ENCODE results near the gene DLG2. TPM values are rescaled to one million over a fixed set of nuclear protein-coding genes. Genes with fewer than 3 reads are reported as not detected.

The DLG2 gene
- total RNA-seq, 1 donor from 2014 or later = 2.1 TPM

DNA sequence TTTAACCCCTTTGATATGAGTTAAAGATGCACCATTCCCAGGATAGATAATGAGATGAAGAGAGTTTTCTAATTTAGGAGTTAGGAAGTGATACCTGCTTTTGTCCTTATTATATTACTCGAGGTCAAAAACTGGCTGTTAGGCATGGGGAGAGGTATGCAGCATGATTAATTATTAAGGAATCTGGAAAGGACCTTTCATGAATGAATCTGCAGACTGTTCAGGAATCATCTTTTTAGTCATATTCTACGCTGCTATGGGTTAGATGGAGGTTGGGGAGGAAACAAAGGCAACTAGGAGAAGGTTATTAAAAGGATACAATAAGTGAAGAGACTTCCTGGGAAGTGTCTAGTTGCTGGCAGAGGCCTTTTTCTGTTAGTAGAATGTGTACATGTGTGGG lies 1848.5 kb downstream of the DLG2 start:
- H3K4me3 Mint-ChIP-seq = no peak overlapping the region
- H3K36me3 Mint-ChIP-seq (ENCODE audit: low read depth) = no peaks in the 10 kb centered on the region
- H3K4me1 Mint-ChIP-seq = no peaks in the 10 kb centered on the region
- no peak overlapping the region for H3K27ac Mint-ChIP-seq (ENCODE audit: unreplicated experiment)
- DNase-seq (ENCODE audit: low read depth, low spot score) = no peak
- H3K9me3 Mint-ChIP-seq = no peaks in the 10 kb centered on the region
- TF ChIP-seq, protein P1, sequence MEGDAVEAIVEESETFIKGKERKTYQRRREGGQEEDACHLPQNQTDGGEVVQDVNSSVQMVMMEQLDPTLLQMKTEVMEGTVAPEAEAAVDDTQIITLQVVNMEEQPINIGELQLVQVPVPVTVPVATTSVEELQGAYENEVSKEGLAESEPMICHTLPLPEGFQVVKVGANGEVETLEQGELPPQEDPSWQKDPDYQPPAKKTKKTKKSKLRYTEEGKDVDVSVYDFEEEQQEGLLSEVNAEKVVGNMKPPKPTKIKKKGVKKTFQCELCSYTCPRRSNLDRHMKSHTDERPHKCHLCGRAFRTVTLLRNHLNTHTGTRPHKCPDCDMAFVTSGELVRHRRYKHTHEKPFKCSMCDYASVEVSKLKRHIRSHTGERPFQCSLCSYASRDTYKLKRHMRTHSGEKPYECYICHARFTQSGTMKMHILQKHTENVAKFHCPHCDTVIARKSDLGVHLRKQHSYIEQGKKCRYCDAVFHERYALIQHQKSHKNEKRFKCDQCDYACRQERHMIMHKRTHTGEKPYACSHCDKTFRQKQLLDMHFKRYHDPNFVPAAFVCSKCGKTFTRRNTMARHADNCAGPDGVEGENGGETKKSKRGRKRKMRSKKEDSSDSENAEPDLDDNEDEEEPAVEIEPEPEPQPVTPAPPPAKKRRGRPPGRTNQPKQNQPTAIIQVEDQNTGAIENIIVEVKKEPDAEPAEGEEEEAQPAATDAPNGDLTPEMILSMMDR (conservative IDR thresholded peaks at IDR 0.05) = no peak
- H3K27me3 Mint-ChIP-seq (ENCODE audit: low read depth) = no peaks in the 10 kb centered on the region

GRCh38 chr11:83773950-83774880 lies 1852.9 kb downstream of the DLG2 start:
- H3K27ac Mint-ChIP-seq (ENCODE audit: unreplicated experiment) = no peak overlapping the region
- H3K27me3 Mint-ChIP-seq (ENCODE audit: low read depth) = no peaks in the 10 kb centered on the region
- H3K9me3 Mint-ChIP-seq = no peaks in the 10 kb centered on the region
- H3K36me3 Mint-ChIP-seq (ENCODE audit: low read depth) = no peaks in the 10 kb centered on the region
- TF ChIP-seq, protein P1 (conservative IDR thresholded peaks at IDR 0.05) = no peak
- no peak for DNase-seq (ENCODE audit: low read depth, low spot score)
- no peak overlapping the region for H3K4me3 Mint-ChIP-seq
- no peaks in the 10 kb centered on the region for H3K4me1 Mint-ChIP-seq

DNA sequence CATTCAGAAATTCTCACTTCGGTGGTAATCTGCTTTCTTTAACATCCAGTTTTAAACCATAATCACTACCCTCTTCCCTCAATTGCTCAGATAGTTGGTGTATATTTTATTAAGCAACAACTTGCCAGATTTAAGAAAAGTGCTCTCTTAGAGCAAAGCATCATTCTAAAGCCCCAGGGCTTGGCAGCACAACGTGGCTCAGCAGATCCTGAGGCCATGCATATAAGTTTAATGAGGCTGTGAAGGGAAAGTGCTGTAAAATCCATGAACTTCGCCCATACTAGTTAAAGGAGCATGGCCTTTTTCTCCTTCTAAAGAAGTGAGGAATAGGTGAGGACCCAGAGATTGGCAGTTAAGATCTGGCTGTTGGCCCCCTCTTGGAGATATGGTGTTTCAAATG lies 1858.7 kb downstream of the DLG2 start:
- H3K4me1 Mint-ChIP-seq = no peaks in the 10 kb centered on the region
- H3K27me3 Mint-ChIP-seq (ENCODE audit: low read depth) = no peaks in the 10 kb centered on the region
- TF ChIP-seq, protein P1 (conservative IDR thresholded peaks at IDR 0.05) = no peak
- no peaks in the 10 kb centered on the region for H3K9me3 Mint-ChIP-seq
- H3K4me3 Mint-ChIP-seq = no peak overlapping the region
- DNase-seq (ENCODE audit: low read depth, low spot score) = no peak
- H3K27ac Mint-ChIP-seq (ENCODE audit: unreplicated experiment) = no peak overlapping the region
- no peaks in the 10 kb centered on the region for H3K36me3 Mint-ChIP-seq (ENCODE audit: low read depth)

DNA sequence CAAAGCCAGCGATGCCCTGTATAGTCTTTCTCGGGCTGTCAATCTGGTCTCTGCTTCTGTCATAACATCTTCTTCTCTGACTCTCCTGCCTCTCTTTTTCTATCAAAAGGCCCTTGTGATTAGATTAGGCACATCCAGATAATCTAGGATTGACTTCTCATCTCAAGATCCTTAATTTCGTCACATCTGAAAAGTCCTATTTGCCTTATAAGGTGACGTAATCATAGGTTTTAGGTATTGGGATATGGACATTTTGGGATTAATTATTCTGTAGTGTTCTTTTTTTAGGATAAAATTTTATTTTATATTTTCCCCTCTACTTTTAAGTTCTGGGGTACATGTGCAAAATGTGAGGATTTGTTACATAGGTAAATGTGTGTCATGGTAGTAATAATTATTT lies 1860.2 kb downstream of the DLG2 start:
- Mint-ChIP-seq H3K27ac (ENCODE audit: unreplicated experiment) (no peak overlapping the region), H3K4me1 (no peaks in the 10 kb centered on the region), H3K27me3 (ENCODE audit: low read depth) (no peaks in the 10 kb centered on the region), H3K9me3 (no peaks in the 10 kb centered on the region), H3K36me3 (ENCODE audit: low read depth) (no peaks in the 10 kb centered on the region), H3K4me3 (no peak overlapping the region)
- no peak for DNase-seq (ENCODE audit: low read depth, low spot score)
- TF ChIP-seq, protein P1 (conservative IDR thresholded peaks at IDR 0.05) = no peak

DNA sequence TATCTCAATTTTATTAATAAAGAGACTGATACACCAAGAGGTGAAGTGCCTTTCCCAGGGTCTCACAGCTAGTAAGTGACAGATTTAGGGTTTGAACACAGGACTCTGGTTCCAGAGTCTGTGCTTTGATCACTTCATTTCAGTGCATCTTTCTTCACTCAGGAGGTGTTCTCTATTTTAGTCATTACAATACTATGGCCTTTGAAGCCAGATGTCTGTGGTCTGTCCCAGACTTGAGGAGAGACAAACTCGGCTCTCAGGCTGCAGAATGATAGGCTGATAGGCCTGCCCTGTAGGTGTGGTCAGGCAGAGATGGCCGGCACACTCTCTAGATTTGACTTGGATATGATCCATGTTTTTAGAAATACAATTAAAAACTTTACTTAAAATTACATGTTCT lies 1862.5 kb downstream of the DLG2 start:
- TF ChIP-seq, protein P1 (conservative IDR thresholded peaks at IDR 0.05) = no peak
- no peak overlapping the region for H3K4me3 Mint-ChIP-seq

More for the DNA sequence above, 1862.5 kb downstream of the DLG2 start:
- Mint-ChIP-seq H3K9me3 (no peaks in the 10 kb centered on the region), H3K27me3 (ENCODE audit: low read depth) (peaks cover 1% of the 10 kb centered on the region), H3K36me3 (ENCODE audit: low read depth) (no peaks in the 10 kb centered on the region), H3K4me1 (no peaks in the 10 kb centered on the region), H3K27ac (ENCODE audit: unreplicated experiment) (no peak overlapping the region)
- DNase-seq (ENCODE audit: low read depth, low spot score) = no peak
